NCI-H2029 (cell line): ENCODE measurements around the gene GJE1.

Experiments used
- DNase-seq: peaks from one replicate; lab custom pipeline; 2025; lab: John Stamatoyannopoulos, UW

GJE1 gene

GRCh38 chr6:142165227-142165626 lies 32.5 kb downstream of the GJE1 start:
- DNase-seq = no peak

GRCh38 chr6:142167071-142167470 lies 34.3 kb downstream of the GJE1 start:
- DNase-seq = no peak

GRCh38 chr6:142167486-142167885 lies 34.8 kb downstream of the GJE1 start:
- DNase-seq = no peak

- DNase-seq = no peak
These were observed 38.6 kb downstream of the GJE1 start for GRCh38 chr6:142171351-142171750.

GRCh38 chr6:142172758-142173157 lies 40.0 kb downstream of the GJE1 start:
- DNase-seq = no peak

GRCh38 chr6:142173980-142174379 lies 41.3 kb downstream of the GJE1 start:
- no peak for DNase-seq

- DNase-seq = no peak
These were observed 42.0 kb downstream of the GJE1 start for GRCh38 chr6:142174703-142175102.

GRCh38 chr6:142178129-142178528 lies 45.4 kb downstream of the GJE1 start:
- DNase-seq = no peak

- DNase-seq = no peak
These were observed 49.3 kb downstream of the GJE1 start for GRCh38 chr6:142182004-142182403.

GRCh38 chr6:142183351-142183750 lies 50.6 kb downstream of the GJE1 start:
- DNase-seq = no peak

GRCh38 chr6:142184307-142184706 lies 51.6 kb downstream of the GJE1 start:
- no peak for DNase-seq
